HG03558 (cell line): ENCODE measurements around the gene RAI1.

Experiments
- ATAC-seq: cut with Tn5 transposase; IDR thresholded peaks from one replicate; pipeline ENCODE4 v1.9.1; 2021; ENCODE audit warnings: moderate number of reproducible peaks; ENCODE audit not compliant: unreplicated experiment; ENCODE audit errors: extremely low read depth

RAI1 gene

DNA sequence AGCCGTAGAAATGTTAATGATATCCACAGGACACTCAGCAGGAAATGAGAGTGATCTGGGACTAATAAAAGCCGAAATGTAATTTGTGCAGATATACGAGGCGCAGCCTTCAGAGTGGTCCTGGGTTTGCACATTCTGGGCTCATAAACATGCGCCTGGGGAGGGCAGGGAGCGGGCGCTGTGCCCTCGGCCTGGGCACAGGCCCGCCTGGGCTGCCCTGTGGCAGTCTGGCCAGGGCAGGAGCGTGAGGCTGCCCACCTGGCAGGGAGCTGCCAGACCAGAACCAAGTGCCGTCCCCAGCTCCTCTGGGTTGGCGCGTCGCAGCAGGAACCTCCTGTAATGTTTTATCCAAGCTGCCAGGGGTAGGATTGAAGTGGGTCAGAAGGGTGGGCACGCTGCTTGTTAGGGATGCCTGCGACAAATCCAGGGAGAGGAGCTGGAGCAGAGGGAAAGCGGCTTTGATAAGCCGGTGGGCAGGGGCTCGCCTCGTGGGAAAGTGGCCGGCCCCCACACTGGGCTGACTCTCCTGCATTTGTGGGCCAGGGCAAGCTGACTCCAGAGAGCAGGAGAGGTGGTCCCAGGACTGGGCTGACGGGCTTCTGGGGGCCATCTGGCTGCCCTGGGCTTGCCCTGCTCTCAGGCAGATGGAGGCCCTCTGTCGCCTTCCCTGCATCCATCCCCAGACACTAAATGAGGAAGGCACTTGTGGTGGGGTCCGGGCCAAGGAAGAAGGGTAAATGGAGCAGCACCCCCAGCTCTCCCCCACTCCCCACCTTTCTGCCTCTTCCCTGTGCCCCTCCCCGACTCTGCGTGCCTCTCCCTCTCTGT is 109.6 kb downstream of the RAI1 start:
- ATAC-seq: no peak

DNA sequence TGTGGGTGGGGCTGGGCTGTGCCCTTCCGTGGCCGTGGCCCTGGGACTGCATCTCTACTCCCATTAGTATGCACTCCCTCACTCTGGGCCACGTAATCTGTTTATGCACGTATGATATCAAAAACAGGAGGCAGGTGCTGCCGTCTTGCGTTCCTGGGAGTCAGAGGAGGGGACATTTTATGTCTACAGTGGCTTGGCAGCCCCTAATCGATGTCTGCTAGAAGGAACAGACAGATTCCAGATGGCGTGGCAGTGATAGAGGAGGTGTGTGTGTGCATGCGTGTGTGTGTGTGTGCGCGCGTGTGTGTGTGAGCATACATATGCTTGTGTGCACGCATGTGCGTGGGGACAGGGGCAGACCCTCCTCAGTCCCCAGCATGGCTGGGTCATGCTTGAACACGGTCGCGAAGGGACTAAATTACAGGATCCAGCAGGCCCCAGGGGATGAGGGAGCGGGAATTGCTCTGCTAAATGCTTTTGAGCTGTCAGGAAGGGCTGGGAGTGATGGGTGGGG is 110.8 kb downstream of the RAI1 start:
- ATAC-seq: no peak

DNA sequence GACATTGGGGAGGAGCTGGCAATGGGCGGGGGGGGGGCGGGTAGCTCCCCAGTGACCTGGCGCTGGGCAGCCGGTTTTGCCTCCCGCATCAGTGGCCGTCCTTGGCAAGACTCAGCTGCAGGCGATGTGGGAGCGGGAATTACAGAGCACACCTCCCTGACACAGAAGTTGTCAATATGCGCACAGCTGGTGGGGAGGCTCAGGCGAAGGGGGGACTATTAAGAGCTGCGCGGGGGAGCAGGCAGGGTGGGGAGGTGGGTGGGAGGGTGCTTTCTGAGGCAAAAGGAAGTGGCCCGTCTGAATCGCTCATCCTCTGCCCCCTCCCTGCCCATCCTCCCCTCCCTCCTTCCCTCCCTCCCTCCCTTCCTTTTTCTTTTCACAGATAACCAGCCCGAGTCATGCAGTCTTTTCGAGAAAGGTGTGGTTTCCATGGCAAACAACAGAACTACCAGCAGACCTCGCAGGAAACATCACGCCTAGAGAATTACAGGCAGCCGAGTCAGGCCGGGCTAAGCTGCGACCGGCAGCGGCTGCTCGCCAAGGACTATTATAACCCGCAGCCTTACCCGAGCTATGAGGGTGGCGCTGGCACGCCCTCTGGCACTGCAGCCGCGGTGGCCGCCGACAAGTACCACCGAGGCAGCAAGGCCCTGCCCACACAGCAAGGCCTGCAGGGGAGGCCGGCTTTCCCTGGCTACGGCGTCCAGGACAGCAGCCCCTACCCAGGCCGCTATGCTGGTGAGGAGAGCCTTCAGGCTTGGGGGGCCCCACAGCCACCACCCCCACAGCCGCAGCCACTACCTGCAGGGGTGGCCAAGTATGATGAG is 111.5 kb downstream of the RAI1 start:
- ATAC-seq: no peak

DNA sequence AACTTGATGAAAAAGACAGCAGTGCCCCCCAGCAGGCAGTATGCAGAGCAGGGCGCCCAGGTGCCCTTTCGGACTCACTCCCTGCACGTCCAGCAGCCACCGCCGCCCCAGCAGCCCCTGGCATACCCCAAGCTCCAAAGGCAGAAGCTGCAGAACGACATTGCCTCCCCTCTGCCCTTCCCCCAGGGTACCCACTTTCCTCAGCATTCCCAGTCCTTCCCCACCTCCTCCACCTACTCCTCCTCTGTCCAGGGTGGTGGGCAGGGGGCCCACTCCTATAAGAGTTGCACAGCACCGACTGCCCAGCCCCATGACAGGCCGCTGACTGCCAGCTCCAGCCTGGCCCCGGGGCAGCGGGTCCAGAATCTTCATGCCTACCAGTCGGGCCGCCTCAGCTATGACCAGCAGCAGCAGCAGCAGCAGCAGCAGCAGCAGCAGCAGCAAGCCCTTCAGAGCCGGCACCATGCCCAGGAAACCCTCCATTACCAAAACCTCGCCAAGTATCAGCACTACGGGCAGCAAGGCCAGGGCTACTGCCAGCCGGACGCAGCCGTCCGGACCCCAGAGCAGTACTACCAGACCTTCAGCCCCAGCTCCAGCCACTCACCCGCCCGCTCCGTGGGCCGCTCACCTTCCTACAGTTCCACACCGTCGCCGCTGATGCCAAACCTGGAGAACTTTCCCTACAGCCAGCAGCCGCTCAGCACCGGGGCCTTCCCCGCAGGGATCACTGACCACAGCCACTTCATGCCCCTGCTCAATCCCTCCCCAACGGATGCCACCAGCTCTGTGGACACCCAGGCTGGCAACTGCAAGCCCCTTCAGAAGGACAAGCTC is 112.3 kb downstream of the RAI1 start:
- no peak for ATAC-seq

DNA sequence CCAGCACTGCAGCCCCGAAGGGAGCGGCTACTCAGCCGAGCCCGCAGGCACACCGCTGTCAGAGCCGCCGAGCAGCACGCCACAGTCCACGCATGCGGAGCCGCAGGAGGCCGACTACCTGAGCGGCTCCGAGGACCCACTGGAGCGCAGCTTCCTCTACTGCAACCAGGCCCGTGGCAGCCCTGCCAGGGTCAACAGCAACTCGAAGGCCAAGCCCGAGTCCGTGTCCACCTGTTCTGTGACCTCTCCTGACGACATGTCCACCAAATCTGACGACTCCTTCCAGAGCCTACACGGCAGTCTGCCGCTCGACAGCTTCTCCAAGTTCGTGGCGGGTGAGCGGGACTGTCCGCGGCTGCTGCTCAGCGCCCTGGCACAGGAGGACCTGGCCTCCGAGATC is 113.1 kb downstream of the RAI1 start:
- ATAC-seq: no peak

DNA sequence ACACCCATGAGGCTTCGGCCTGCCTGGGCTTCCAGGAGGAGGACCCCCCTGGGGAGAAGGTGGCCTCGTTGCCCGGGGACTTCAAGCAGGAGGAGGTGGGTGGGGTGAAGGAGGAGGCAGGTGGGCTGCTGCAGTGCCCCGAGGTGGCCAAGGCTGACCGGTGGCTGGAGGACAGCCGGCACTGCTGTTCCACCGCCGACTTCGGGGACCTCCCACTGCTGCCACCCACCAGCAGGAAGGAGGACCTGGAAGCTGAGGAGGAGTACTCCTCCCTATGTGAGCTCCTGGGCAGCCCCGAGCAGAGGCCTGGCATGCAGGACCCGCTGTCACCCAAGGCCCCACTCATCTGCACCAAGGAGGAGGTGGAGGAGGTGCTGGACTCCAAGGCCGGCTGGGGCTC is 114.0 kb downstream of the RAI1 start:
- no peak for ATAC-seq

DNA sequence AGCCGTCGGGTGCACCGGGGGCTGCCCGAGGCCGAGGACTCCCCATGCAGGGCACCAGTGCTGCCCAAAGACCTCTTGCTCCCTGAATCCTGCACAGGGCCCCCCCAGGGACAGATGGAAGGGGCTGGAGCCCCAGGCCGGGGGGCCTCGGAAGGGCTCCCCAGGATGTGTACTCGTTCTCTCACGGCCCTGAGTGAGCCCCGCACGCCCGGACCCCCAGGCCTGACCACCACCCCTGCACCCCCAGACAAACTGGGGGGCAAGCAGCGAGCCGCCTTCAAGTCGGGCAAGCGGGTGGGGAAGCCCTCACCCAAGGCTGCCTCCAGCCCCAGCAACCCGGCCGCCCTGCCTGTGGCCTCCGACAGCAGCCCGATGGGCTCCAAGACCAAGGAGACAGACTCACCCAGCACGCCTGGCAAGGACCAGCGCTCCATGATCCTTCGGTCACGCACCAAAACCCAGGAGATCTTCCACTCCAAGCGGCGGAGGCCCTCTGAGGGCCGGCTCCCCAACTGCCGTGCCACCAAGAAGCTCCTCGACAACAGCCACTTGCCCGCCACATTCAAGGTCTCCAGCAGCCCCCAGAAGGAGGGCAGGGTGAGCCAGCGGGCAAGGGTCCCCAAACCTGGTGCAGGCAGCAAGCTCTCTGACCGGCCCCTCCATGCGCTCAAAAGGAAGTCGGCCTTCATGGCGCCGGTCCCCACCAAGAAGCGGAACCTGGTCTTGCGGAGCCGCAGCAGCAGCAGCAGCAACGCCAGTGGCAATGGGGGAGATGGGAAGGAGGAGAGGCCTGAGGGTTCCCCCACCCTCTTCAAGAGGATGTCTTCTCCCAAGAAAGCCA is 114.9 kb downstream of the RAI1 start:
- ATAC-seq: no peak

DNA sequence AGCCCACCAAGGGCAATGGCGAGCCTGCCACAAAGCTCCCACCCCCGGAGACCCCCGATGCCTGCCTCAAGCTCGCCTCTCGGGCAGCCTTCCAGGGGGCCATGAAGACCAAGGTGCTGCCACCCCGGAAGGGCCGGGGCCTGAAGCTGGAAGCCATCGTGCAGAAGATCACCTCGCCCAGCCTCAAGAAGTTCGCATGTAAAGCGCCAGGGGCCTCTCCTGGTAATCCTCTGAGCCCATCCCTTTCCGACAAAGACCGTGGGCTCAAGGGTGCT is 115.5 kb downstream of the RAI1 start:
- no peak for ATAC-seq

DNA sequence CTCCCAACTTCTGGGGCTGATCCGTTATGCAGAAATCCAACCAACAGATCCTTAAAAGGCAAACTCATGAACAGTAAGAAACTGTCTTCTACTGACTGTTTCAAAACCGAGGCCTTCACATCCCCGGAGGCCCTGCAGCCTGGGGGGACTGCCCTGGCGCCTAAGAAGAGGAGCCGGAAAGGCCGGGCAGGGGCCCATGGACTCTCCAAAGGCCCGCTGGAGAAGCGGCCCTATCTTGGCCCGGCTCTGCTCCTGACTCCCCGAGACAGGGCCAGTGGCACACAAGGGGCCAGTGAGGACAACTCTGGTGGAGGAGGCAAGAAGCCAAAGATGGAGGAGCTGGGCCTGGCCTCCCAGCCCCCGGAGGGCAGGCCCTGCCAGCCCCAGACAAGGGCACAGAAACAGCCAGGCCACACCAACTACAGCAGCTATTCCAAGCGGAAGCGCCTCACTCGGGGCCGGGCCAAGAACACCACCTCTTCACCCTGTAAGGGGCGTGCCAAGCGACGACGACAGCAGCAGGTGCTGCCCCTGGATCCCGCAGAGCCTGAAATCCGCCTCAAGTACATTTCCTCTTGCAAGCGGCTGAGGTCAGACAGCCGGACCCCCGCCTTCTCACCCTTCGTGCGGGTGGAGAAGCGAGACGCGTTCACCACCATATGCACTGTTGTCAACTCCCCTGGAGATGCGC is 116.0 kb downstream of the RAI1 start:
- ATAC-seq: no peak

DNA sequence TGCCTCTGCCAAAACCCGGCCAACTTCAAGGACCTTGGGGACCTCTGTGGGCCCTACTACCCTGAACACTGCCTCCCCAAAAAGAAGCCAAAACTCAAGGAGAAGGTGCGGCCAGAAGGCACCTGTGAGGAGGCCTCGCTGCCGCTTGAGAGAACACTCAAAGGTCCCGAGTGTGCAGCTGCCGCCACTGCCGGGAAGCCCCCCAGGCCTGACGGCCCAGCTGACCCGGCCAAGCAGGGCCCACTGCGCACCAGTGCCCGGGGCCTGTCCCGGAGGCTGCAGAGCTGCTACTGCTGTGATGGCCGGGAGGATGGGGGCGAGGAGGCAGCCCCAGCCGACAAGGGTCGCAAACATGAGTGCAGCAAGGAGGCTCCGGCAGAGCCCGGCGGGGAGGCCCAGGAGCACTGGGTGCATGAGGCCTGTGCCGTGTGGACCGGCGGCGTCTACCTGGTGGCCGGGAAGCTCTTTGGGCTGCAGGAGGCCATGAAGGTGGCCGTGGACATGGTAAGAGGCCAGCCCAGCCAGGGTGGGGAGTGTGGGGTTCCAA is 116.8 kb downstream of the RAI1 start:
- ATAC-seq: no peak

DNA sequence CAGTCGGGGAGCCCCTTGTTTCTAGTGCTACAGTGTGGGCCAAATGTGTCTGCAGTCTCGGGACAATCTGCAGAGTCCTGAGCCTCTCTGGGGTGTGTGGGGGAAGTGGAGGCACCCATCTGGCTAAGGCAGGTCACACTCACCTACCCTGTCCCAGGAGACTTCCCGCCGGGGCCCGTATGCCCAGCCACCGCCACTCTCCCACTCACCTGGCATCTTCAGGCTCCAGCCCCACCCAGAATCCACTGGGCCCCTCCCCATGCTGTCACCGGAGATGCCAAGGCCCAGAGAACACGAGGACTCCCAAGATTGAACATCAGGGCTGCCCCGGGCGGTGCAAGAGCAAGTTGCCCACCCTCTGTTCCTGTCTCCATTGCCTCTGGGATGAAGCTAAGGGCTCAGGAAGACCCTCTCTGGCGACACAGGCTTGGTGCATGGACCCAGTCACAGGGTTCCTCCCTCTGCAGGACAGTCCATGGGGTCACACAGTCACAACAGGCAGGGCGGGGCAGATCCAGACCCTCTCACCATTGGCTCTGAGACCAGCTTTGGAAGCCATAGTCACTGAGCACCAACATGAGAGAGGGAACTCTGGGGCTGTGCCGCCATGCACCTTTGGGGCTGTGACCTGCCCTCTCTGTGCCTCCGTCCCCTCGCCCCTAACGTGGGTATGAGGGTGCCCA is 117.5 kb downstream of the RAI1 start:
- ATAC-seq: no peak

DNA sequence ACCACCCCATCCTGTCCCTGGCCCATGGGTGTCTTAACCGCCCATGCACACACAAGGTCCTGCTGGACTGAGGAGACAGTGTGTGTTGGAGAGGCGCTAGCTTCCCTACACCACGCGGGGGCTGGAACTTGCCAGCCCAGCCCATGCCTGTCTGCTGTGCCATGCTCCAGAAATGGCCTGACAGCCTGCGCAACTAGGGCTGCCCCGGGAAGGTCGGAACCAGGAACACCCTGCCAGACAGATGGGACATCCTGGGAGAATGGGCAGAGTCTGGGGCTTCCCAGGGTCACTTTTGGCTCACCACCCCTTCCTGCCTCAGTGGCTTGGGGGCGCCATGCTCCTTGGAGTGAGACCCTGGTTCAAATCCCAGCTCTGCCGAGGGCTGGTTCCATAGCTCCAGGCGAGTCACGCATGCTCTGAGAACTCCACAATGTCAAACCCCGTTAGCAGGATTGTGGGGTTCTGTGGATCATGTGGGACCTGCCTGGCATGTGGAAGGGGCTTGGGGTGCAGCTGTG is 119.3 kb downstream of the RAI1 start:
- ATAC-seq: no peak

DNA sequence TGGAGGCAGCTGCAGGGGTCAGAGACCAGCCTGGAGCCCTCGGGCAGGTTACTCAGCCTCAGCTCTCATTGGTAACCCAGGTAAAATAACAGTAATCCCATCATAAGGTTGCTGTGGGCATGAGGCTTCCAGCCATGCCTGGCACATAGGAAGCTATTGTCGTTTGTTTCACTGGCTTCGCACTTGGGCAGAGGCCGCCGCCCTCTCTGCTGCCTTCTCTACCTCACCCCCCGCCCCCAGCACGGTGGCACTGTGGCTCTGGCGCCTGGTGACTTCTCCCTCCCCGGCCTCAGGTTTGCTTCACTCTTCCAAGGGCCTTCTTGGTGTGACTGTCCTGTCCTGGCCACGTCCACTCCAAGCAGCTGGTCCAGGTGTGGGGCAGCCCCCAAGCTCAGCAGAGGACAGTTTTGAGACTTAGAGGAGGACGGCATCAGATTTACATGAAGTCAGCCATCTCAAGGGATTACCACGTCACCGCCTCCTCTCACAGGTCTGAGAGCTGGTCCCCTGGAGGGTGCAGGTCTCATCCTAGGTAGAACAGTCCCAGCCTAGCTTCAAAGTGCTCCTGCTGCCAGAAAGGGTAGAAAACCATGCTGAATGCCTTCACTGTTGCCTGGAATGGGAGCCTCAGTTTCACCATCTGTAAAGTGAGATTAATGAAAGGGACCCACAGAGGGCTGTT is 120.7 kb downstream of the RAI1 start:
- ATAC-seq: no peak

DNA sequence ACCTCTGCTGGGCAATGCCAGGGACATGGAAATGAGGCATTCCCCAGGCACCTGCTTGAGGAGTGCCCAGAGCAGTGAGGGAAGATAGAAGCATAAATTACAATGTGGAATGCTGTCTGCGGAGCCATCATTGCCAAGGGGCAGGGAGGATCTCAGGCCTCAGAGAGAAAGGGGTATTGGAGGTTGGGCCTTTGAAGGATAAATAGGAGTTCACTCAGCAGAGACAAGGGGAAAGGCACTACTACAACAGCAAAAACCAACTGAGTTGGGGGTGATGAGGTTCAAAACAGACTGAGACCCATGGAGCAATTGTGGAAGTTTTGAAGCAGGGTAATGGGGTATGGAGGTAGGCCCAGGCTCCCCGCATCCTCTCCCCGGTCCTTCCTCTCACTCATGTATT is 122.7 kb downstream of the RAI1 start:
- no peak for ATAC-seq

DNA sequence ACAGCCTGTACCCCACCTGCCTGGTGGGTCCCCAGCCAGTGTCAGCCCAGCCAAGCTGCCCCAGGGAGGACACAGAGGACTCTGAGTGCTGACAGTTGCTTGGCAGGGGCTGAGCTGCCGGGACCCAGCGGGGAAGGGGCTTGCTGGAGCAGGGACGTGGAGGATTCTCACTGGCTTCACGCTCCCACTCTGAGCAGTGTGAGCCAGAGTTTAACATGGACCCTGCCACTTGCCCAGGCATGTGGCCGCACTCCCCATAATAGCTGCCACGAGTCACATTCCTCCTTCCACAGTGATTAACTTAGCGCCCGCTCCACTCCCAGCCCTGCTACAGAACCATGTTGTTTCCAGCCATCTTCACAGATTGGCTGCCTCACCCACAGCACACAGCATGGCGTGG is 124.3 kb downstream of the RAI1 start:
- ATAC-seq: no peak

DNA sequence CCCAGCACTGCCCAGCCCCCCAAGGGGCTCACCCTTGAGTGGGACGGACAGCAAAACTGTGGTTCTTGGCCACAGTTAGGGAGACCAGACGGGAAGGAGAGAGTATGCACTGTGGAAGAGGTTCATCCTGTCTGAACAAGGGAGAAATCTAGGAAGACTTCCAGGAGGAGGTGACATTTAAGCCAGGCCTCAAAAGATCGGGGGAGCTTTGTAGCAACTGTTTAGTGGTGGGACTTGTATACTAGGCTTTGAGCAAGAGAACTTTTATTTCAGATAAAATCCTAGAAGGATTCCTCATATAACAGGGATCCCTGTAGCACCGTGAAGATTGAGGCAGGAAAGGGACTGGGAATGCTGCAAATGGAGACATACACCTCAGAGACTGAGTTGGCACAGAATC is 124.8 kb downstream of the RAI1 start:
- ATAC-seq: no peak

DNA sequence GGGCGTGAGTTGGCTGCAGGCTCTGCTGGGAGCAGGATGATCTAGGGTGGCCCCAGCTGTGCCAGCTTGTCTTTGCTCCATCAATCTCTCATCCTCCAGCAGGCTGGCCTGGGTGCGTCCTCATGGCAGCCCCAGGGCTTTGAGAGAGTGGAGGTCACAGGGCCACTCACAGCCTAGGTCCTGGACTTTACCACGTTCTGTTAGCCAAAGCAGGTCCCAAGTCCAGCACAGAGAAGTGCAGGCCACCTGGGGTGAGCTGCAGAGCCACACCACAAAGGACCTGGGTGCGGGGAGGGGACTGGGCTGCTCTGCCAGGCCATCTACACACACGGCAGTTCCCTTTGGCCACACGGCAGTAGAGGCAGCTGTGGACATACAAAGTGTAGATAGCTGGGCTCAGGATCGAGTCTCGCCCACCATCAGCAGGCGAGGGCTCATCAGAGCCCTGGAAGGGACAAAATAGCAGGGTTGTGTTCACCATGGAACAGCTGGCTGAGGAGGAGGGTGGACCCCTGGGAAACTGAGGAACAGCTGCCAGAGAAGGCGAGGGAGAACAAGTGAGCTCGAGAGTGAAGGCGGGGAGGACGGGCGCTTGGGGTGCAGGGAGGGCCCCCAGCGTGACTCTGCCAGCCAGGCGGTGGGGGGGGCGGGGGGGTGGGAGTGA is 125.5 kb downstream of the RAI1 start:
- no peak for ATAC-seq
